Stimulated activated CD8-positive, alpha-beta memory T cell treated with anti-CD3 and anti-CD28 coated beads, Interleukin-15, amount 100 ng/mL, for 1 hour (primary cell): Measurements from ENCODE around the gene NUB1.

Experiments used
- DNase-seq: peaks from one replicate; pipeline ENCODE4 v3.0.0-alpha.2; 2020; ENCODE audit warnings: low read depth

Gene NUB1

DNA sequence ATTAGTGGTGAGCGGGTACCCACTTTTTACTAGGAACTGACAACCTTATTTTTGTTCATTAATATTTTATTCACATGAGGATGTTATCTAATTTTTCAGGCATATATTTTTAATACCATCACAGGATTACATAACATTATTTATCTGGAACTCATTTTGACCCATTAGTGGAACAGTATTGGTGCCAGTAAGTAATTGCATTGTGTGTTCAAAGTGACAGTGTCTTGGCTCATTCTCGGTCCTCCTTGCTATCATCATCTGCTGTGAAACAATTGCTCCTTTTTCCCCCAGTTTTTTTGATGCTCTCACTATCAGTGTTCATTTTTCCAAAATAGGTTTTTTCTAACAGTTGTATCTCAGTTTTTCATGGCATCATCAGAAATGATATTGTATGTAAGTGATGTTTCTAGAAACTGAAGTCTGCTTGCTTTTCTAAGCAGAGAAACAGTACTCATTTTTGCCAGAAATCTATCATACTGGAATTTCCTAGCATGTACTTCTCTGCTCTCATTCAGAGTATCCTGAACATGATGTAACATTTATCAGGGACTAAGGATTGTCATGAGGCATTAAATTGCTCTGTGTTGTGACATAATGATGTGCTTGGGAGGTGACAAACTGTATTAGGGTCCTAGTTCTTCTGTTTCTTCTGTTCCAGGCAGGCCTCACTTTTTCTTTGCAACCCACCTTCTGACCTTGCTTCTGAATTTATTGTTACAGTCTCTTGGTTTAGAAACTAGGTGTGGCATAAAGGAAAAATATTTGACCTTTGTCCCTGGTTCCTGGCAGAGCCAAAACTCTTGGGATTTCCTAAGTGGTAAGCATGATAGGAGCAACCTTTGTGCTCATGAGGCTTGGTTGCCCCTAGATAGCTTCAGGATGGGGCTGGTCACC, 4.2 kb downstream of the NUB1 start:
- no peak for DNase-seq

DNA sequence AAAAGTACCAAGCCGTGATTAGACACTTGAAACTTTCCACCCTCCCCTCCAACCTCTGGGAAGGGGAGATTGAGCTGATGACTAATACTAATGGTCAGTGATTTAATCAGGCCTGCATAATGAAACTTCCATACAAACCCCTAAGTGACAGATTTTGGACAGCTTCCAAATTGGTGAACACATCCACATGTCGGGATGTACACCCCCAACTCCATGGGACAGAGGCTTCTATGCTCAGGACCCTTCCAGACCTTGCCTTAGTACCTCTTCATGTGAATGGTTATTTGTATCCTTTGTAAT, 4.8 kb downstream of the NUB1 start:
- no peak for DNase-seq

- no peak for DNase-seq
Measured at GRCh38 chr7:151347200-151347599, 5.6 kb downstream of the NUB1 start.

DNA sequence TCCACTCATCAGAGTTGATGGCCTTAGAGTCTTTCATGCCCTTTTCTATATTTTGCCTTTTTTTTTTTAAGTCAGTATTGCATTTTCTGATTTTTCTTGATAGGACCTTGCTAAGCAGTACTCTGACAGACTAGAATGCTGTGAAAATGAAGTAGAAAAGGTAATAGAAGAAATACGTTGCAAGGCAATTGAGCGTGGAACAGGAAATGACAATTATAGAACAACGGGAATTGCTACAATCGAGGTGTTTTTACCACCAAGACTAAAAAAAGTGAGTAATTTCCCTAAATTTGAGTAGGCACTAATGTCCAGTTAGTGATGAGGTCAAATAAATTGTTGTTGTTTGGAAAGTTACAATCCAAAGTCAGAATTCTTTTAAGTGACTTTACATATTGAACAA, 7.4 kb downstream of the NUB1 start:
- DNase-seq, result no peak

DNA sequence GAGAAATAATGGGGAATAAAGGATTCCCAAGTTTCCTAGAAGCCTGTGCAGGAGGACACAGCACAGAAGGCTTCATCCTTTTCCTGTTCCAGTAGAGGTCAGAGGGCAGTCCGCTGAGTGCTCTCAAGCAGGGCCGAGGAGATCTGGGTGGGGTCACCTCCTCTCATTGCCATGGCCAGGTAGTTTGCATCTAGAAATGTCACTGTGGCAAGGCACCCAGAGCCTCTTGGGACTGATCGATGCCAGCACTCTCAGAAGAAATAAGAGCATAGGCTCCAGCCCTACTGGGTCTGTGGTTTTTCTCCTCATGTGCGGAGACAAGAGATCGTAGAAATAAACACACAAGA, 7.9 kb downstream of the NUB1 start:
- no peak for DNase-seq

- DNase-seq, result no peak
Measured at GRCh38 chr7:151351027-151351426, 9.4 kb downstream of the NUB1 start.

GRCh38 chr7:151351967-151352366, 10.4 kb downstream of the NUB1 start:
- DNase-seq, result peak; percentile 22

DNA sequence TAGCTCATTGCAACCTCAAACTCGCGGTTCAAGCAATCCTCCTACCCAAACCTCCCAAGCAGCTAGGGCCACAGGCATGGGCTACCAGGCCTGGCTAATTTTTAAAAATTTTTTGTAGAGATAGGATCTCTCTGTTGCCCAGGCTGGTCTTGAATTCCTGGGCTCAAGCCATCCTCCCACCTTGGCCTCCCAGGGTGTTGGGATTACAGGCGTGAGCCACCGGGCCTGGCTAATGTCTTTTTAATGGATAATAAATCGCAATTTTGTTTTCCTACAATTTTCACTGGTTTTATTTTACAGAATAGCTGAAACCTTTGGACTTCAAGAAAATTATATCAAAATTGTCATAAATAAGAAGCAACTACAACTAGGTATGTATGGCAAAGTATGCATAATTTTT, 10.9 kb downstream of the NUB1 start:
- DNase-seq, result no peak

GRCh38 chr7:151361193-151361959, 19.8 kb downstream of the NUB1 start:
- DNase-seq, result no peak

DNA sequence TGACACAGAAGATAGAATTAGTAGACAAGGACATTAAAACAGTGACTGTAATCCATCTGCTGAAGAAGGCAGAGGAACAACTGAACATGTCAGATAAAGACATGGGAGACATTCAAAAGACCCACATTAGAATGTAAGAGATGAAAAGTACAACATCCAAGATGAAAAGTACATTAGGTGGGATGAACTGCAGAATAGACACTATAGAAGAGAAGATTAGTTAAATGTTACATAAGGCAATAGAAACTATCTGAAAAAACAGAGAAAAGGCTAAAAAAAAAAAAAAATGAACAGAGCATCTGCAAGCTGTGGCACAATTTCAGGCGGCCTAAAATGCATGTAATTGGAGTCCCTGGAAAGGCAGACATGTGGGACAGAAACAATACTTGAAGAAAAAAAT, 21.6 kb downstream of the NUB1 start:
- no peak for DNase-seq

DNA sequence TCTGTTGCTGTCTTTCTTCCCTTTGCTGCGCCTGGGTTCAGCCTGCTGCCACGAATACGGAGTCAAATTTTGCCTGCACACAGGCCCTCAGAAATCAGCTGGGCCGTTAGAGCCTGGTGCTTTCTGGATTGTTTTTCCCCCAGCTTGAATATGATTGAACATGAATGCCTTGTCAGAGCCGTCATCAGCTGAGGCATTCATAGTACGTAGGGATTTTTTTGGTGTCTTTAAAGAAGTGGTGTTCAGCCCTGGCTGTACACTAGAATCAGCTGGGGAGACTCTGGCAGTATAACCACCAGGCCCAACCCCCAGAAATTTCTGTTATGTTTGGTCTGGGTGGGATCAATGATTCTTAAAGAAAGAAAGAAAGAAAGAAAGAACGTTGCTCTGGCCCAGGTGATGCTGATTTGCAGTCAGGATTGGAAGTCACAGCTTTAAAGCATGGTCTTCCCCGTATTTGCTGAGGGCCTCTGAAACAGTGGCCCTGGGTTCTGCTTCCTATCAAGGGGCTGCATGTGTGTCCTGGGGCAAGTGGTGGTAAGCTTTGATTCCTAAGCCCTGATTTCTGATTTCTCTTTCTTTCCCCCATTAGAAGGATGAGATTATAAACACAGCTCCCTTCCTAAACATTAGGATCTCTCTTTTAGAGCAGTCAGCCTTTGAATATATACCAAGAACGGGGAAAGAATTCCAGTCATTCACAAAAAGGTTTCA, 24.7 kb downstream of the NUB1 start:
- no peak for DNase-seq

DNA sequence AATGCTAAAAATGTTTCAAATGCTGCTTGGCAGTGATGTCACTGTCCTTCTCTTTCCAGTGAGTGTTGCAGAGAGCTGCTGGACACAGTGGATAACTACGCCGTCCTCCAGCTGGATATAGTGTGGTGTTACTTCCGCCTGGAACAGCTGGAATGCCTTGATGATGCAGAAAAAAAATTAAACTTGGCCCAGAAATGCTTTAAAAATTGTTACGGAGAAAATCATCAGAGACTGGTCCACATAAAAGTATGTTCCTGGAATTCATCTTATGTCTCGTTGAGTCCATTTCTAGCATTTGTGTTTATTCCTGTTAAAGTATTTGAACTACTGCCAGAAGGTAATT, 25.2 kb downstream of the NUB1 start:
- no peak for DNase-seq

- no peak for DNase-seq
Measured at GRCh38 chr7:151367284-151367683, 25.7 kb downstream of the NUB1 start.

DNA sequence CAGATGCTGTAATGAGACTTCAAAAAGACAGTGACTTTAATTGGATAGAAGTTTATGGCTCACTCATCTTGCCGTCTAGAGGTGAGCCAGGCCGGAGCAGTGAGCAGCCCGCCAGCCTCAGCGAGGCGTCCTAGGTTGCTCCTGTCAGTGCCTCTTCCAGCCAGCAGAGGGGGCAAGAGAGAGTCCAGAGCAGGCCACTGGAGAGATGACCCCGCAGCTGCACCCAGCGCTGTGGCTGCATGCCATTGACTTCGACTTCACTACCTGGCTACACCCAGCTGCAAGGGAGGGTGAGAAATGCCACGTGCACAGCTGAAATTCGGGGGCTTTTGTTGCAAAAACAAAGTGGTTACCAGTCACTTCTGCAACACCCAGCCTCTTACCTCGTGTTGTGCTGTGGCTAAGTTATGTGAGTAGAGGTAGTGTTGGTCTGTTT, 26.5 kb downstream of the NUB1 start:
- DNase-seq, result peak; percentile 47

GRCh38 chr7:151371266-151371665, 29.7 kb downstream of the NUB1 start:
- DNase-seq, result no peak

- no peak for DNase-seq
Measured at GRCh38 chr7:151372612-151373265, 31.1 kb downstream of the NUB1 start.

DNA sequence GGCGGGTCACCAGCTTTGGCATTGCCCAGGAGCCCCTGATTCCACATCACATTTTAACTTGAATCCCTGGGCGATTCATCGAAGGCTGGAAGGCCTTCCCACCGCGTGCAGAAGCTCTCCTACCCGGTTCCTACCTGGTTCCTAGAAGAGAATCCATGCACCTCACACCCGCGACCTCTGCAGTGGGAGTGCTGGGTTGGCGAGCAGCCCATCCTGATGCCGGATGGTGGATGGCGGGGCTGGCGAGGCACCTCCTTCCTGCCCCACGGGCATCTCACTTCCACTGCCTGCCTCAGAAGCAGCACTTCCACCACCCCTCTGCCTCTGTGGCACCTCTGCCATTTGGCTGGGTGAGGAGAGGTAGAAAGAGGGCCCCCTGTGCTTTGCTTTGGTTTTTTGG, 32.0 kb downstream of the NUB1 start:
- no peak for DNase-seq

DNA sequence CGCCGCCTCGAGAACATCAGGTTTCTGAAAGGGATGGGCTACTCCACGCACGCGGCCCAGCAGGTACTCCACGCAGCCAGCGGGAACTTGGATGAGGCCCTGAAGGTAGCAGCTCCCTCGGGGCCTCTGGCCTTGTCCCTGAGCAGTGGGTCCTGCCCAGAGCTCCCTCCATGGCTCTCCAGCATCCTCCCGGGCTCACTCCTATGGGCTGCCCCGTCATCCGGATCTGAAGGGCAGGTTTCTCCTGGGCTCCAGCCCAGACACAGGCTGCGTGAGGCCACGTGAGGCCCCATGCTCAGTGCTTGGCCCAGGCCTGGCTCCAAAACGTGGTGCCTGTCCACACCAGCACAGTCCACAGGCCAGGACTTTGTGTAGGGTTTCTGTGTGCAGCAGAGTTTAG, 32.5 kb downstream of the NUB1 start:
- DNase-seq, result no peak

GRCh38 chr7:151374726-151375125, 33.1 kb downstream of the NUB1 start:
- no peak for DNase-seq

DNA sequence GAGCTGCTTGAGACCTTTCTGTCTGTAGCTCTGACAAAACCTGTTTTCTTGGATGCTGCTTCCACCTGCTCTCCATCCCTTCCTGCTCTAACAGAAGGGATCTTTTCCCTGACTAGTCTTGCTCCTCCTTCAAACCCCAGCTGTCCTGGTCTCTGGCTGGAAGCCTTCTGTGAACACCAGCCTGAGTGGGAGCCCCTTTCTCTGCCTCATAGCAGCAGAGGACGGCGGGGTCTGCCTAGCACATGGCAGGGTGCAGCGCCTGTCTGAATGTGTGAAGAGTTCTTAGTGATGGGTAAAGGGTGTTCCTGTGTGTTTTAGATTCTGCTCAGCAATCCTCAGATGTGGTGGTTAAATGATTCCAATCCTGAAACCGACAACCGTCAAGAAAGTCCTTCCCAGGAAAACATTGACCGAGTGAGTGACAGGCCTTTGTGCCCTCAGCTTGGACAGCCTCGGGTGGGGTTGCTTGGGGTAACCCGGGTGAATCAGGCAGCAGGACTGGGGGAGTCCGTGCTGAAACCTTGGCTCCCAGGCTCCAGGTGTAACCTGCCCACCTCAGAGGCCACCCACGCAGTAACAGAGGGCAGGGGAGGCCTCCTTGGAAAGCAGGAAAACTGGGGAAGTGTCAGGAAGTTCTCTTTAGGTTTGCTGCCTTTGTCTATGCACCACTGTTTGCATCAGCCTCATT, 34.1 kb downstream of the NUB1 start:
- no peak for DNase-seq

DNA sequence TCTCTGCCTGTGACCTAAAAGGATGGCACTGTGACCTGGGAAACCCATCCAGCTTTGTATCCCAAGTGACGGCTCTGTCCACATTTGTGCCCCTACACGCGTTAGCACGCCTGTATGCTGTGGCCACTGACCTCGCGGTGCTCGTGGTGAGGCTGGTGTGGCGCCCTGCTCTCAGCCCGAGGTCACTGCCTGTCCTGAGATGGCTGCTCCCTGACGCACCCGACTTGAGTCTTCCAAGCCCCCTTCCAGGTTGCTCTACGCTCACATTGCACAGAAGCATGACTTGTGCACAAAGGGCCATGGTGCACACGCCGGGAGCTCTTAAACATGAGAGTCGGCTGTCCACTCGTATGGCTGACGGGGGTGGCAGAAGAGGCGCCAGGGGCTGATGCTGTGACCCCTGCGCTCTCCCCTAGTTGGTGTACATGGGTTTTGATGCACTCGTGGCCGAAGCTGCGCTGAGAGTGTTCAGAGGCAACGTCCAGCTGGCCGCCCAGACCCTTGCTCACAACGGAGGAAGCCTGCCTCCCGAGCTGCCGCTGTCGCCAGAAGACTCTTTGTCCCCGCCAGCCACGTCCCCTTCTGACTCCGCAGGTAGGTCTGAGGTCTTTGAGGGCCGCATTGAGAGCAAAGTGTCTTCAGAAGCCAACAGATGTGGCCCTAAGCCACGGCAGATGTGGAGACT, 34.7 kb downstream of the NUB1 start:
- DNase-seq, result no peak
